HG02678 (cell line): ENCODE data around the gene CNIH2.
"Not testable (repeated sequence)": the region's sequence is repeated elsewhere in the genome, so short reads cannot be mapped to it uniquely, and the experiment has no call there.

Source experiments
- ATAC-seq: cut with Tn5 transposase; IDR thresholded peaks from one replicate; pipeline ENCODE4 v1.9.1; 2021; ENCODE audit warnings: mild to moderate bottlenecking, moderate library complexity; ENCODE audit not compliant: unreplicated experiment

CNIH2 gene

GRCh38 chr11:66313321-66314185, 35.6 kb downstream of the CNIH2 start:
- no peak for ATAC-seq

DNA sequence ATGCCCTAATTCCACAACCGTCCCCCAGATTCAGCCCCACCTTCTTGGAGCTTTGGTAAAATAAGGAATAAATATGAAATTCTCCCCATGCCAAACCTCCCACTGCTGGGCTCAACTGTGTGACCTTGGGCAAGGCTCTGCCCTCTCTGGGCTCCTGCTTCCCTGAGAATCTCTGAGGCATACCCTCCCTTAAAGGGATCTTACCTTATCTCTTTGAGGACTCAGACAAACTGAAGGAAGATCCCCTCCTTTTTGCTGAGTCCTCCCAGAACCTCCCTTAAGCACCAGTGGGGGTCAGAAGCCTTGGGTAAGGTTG, 36.2 kb downstream of the CNIH2 start:
- ATAC-seq, result no peak

- ATAC-seq, result no peak
These were observed 36.9 kb downstream of the CNIH2 start for GRCh38 chr11:66314561-66315497.

DNA sequence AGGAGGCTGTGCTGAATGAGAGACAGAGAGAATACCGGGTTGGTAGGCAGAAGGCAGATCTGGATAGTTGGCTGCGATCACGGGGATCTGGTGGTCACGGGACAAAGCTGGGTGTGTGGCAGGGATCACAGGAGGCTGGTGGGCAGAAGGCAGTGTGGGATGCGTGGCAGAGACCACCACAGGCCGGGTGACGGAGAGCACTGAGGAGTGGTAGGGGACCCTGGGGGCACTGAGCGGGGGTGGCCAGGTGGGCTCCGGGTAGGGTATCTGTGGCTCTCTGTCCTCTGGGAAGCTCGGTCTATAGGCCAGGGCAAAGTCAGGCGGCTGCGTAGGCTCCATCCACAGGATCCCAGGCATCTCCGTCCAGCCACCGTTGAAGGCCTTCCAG, 37.5 kb downstream of the CNIH2 start:
- ATAC-seq, result no peak

DNA sequence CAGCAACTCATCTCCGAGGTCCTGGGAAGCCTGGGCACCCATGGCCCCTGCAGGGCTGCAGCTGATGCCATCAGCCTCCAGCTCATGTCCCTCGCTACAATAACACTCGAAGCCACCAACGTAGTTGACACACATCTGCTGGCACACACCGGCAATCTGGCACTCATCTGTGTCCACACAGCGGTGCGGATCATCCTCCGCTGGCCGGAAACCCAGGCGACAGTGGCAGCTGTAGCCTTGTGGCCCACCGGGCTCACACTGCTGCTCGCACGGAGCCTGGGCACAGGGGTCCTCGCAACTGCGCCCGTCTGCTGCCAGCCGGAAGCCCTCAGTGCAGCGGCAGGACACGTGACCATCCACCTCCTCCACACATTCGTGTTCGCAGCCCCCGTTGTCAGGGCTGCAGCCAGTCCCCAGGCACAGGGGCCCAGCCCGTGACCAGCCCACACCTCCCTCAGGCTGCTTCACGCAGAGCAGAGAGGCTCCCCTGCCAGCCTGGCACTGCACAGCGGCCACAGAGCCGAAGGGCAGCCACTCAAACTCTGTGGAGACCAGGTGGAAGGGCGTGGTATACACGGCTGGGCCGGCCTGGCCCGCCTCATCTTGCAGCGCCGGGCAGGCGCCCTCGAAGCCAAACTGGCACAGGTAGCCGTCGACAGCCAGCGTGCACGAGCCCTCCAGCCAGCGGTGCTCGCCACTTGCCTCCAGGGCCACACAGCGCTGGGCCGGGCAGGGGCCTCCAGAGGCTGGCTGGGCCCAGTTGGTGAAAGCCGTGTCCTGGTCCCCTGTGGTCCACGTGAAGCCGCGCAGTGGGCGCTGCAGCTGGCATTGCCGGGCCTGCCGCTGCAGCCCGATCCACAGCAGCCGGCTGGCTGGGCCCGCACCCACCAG, 38.2 kb downstream of the CNIH2 start:
- no peak for ATAC-seq

- ATAC-seq, result no peak
These were observed 38.9 kb downstream of the CNIH2 start, which contains the start of gene CD248 for GRCh38 chr11:66316849-66317251. Gene CD248 (minus strand): TSS chr11:66317044. CDS start chr11:66317027, 17 bp downstream.

DNA sequence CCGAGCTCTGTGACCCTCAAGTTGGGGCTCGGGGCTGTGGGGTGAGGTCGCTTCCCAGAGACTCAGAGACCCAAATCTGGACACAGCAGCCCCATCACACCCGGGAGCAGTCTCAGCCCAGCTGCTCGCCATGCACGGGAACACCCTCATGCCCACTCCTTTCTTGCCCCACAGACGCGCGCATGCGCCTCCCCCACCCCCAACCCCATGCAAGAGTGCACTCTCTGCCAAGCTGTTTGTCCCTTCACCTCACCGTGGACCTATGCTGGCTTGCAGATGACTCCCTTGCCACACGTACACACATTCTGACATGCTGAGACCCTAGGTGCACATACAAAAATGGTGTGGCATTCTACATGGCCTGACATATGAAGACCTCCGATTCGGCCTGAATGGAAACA, 39.3 kb downstream of the CNIH2 start:
- ATAC-seq, result no peak

DNA sequence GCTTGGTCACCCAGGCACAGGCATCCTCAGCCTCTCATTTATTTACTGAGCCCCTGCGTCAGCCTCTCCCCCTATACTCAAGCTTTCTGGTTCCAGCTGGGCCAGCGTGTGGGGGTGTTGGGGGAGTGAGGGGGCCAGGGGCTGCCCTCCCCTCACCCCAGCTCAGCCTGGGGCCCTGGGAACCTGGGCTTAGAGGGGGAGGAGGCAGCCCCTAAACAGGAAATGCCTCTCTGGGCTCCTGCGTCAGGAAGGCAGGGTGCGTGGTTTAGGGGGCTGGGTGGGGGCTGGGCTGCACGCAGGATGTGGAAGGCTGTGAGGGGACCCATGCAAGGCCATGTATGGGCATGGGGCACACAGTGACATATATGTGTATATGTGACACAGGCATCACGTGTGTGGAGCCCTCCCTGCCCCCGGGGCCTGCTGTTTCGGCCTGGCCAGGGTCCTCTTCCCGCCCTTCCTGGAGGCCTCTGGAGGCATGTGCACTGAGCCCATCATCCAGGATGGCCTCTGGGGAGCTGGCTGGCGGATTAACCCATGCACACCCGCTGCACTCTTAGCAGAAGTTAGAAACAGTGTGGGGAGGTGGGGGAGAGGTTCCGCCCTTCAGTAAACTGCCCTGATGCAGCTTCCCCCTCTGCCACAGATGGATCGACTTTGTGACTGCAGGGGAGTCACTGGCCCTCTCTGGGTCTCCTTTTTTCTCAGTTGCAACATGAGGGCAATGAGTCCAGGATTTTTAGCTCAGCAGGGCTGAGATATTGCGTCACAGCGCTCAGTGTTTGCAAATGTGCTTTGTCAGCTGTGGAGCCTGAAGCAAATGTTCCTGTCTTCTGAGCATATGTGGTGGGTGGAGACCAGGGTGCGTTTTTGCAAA, 40.0 kb downstream of the CNIH2 start:
- ATAC-seq, result no peak

- no peak for ATAC-seq
These were observed 40.6 kb downstream of the CNIH2 start for GRCh38 chr11:66318600-66318970.

DNA sequence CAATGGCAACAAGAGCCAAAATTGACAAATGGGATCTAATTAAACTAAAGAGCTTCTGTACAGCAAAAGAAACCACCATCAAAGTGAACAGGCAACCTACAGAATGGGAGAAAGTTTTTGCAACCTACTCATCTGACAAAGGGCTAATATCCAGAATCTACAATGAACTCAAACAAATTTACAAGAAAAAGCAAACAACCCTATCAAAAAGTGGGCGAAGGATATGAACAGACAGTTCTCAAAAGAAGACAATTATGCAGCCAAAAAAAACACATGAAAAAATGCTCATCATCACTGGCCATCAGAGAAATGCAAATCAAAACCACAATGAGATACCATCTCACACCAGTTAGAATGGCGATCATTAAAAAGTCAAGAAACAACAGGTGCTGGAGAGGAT, 42.3 kb downstream of the CNIH2 start:
- not testable (repeated sequence) for ATAC-seq

- ATAC-seq, result not testable (repeated sequence)
These were observed 42.8 kb downstream of the CNIH2 start for GRCh38 chr11:66320748-66321147.

GRCh38 chr11:66321606-66322005, 43.6 kb downstream of the CNIH2 start:
- no peak for ATAC-seq

DNA sequence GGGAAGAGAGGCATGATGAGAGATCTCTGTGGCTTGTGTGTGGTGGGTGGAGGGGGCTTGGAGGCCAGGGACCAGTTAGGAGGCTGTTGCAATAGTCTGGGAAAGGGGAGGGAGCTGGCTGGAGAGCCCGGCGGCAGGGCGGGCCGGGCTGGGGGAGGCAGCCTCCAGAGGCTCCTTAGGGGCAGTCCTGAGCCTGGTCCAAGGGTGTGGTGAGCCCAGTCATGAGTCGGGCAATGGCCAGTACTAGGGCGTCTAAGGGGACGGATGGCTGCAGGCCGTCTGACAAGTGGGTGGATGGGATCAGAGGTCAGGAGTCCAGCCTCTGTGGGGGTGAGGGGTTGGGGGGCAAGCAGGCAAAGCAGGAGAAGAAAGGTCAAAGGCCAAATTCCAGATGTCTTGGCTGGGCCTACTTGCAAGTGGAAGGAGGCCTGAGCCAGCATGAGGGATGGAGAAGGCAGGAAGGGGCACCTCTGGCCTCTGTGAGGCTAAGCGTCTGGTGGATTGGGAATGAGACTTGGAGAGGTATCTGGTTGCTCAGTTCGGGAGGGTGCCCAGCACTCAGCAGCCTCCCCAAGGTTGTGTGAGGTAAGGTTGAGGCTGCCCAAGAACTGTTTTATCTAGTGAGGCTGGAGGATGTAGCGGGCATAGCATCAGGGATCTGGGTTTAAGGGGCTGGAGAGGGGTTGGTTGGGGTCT, 44.9 kb downstream of the CNIH2 start:
- no peak for ATAC-seq

DNA sequence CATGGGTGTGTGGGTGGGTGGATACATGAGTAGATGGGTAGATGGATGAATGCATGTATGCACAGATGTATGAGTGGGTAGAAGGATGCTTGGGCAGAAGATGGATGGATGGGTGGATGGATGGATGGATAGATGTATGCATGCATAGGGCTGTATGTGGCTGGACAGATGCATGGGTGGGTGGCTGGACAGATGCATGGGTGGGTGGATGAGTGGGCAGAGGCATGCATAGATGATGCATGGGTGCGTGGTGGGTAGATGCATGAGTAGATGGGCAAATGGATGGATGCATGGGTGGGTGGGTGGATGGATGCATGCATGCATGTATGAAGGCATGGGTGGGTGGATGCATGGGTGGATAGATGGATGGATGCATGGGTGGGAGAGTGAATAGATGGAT, 45.7 kb downstream of the CNIH2 start:
- ATAC-seq, result no peak

GRCh38 chr11:66324664-66325063, 46.7 kb downstream of the CNIH2 start:
- no peak for ATAC-seq

- ATAC-seq, result no peak
These were observed 47.3 kb downstream of the CNIH2 start for GRCh38 chr11:66325263-66325671.

DNA sequence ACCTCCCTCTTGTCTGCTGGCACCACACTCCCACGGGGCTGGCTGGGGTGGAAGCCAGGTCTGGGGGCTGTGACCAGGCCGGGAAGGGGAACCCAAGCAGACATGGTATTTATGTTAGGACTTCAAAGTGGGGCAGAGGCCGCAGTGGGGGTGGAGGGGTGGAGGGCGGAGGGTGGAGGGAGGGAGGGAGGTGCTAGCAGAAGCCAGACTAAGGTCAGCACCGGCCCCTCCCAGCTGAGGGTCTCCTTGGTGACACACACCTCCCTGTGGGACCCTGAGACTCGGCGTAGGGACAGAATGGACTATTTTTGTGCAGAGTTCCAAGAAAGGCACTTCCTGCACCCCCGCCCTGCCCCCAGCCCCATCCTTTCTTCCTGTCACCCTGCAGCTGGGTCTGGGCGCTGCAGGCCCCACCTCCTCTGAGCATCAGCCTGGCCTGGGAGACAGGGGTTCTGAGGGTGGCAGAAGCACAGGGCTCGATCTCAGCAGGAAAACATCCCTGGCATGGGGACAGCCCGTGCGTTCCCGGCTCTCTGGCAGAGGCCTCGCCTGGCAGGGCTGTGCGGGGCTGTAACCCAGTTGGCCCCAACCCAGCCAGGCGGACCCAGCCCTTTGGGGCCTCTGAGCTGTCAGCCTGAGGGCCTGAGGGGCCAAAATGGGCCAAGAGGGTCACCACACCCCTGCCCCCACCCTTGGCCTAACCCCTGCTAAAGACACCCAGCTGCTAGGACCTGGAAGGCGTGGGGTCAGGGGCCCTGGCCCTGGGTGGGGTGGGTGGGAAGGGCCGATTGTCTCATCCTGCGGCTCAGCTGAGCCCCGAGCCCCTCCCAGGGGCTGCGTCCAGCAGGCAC, 48.5 kb downstream of the CNIH2 start:
- ATAC-seq, result no peak
